ENCODE measurements around the gene SHROOM3. TPM values are rescaled to one million over a fixed set of nuclear protein-coding genes. Genes with fewer than 3 reads are reported as not detected.

SHROOM3 gene
- total and polyA plus RNA-seq, 2 donors (not counting 3 experiments of a cell fraction or from before 2014, with no cell fraction given), result 2.7 to 6.7 TPM

GRCh38 chr4:76654084-76654483 lies 219.1 kb downstream of the SHROOM3 start:
- no peaks in the 10 kb centered on the region for H3K9me1 ChIP-seq (replicated peaks; ENCODE audit: control insufficient read depth, extremely low read depth, insufficient read depth, low read length)
- H3K79me2 ChIP-seq (ENCODE audit: control insufficient read depth, insufficient read depth, low read length), result peaks cover 4% of the 10 kb centered on the region
- ChIA-PET POLR2A (no interaction called here), CTCF (interaction anchor here (1.5 kb wide), 1 partner anchor 13 kb away, joined by 3 read pairs; no protein-coding TSS in a partner anchor)
- no peaks in the 10 kb centered on the region for H4K20me1 ChIP-seq (replicated peaks; ENCODE audit: control insufficient read depth, extremely low read depth, insufficient read depth, low read length)
- no peaks in the 10 kb centered on the region for H3K27me3 ChIP-seq (ENCODE audit: control insufficient read depth in 2 of 2, insufficient read depth in 2 of 2, low read length in 2 of 2)
- no peak overlapping the region for H3K9ac ChIP-seq (replicated peaks; ENCODE audit: extremely low read depth, insufficient read depth, low read length)
- H2AFZ ChIP-seq (ENCODE audit: low read depth, low read length), result no peak overlapping the region
- DNase-seq (ENCODE audit: low read depth, low spot score) (no peak), FAIRE-seq (no peak)
- H3K4me1 ChIP-seq (ENCODE audit: control insufficient read depth, extremely low read depth, insufficient read depth, low read length), result peaks cover 24% of the 10 kb centered on the region
- no peak overlapping the region for H3K4me3 ChIP-seq (replicated peaks in 1 of 3; ENCODE audit: insufficient read depth in 1 of 3, low read depth in 1 of 3, low read length in 3 of 3)
- H3K27ac ChIP-seq (ENCODE audit: insufficient read depth, low read depth, low read length), result no peak overlapping the region
- no peak overlapping the region for H3K4me2 ChIP-seq (ENCODE audit: insufficient read depth, low read length)
- dilution Hi-C loops (cut with MboI; ENCODE audit: extremely low pct_ligation_motif_present, low sequenced_read_pairs), result no loop called here
- H3K36me3 ChIP-seq (ENCODE audit: control insufficient read depth in 2 of 2, extremely low read depth in 1 of 2, insufficient read depth in 2 of 2, low read length in 2 of 2), result no peaks in the 10 kb centered on the region
- TF ChIP-seq, protein P1, sequence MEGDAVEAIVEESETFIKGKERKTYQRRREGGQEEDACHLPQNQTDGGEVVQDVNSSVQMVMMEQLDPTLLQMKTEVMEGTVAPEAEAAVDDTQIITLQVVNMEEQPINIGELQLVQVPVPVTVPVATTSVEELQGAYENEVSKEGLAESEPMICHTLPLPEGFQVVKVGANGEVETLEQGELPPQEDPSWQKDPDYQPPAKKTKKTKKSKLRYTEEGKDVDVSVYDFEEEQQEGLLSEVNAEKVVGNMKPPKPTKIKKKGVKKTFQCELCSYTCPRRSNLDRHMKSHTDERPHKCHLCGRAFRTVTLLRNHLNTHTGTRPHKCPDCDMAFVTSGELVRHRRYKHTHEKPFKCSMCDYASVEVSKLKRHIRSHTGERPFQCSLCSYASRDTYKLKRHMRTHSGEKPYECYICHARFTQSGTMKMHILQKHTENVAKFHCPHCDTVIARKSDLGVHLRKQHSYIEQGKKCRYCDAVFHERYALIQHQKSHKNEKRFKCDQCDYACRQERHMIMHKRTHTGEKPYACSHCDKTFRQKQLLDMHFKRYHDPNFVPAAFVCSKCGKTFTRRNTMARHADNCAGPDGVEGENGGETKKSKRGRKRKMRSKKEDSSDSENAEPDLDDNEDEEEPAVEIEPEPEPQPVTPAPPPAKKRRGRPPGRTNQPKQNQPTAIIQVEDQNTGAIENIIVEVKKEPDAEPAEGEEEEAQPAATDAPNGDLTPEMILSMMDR (IDR thresholded peaks at IDR 0.05; ENCODE audit: extremely low read depth in 1 of 2, insufficient read depth in 1 of 2, low read depth in 1 of 2, low read length in 2 of 2), result no peak
- no peak for TF ChIP-seq EZH2 (IDR thresholded peaks at IDR 0.05; ENCODE audit: borderline replicate concordance, low read depth, low read length, severe bottlenecking)
- no peak for TF ChIP-seq GATA2 (IDR thresholded peaks at IDR 0.05; ENCODE audit: insufficient read depth, insufficient read length, low read depth, low read length)
- no peak for TF ChIP-seq MYC (IDR thresholded peaks at IDR 0.05; ENCODE audit: low read depth, low read length)
- TF ChIP-seq POLR2A (IDR thresholded peaks at IDR 0.05; ENCODE audit: low read depth, low read length), result no peak
- TF ChIP-seq, protein P2, sequence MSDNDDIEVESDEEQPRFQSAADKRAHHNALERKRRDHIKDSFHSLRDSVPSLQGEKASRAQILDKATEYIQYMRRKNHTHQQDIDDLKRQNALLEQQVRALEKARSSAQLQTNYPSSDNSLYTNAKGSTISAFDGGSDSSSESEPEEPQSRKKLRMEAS (IDR thresholded peaks at IDR 0.05; ENCODE audit: insufficient read depth, insufficient read length), result no peak
- intact Hi-C loops (cut with micrococcal nuclease), result no loop called here
- no peaks in the 10 kb centered on the region for H3K9me3 ChIP-seq (replicated peaks; ENCODE audit: control insufficient read depth, insufficient read depth, low read length)
- no TSS peak for BruUV-seq (replicated peaks)

Measured in endothelial cell of umbilical vein (primary cell).